MCF 10A (cell line): Measurements from ENCODE around the gene LRRFIP1. TPM values are rescaled to one million over a fixed set of nuclear protein-coding genes. Genes with fewer than 3 reads are reported as not detected.

Experiments
- BruUV-seq: library from RNA; stranded (reverse); fragments of 400-500 nt; replicated peaks from 2 replicates; lab custom pipeline; 2021; lab: Mats Ljungman, UMichigan
- CTCF ChIA-PET: fragments of 300-600 bp; sonication (Branson Sonifier 250); formaldehyde crosslinking; extraction: SDS; loops from one replicate; lab custom pipeline; 2021; ENCODE audit warnings: antibody characterized with exemption, inconsistent platforms; lab: Yijun Ruan, JAX
- POLR2A ChIA-PET: fragments of 300-600, 350-650 bp; sonication (Branson Sonifier 250); formaldehyde crosslinking; extraction: SDS; loops from one replicate; lab custom pipeline; 2020; ENCODE audit warnings: antibody characterized with exemption, inconsistent platforms; lab: Yijun Ruan, JAX
- DNase-seq: peaks from one replicate; pipeline ENCODE4 v3.0.0-alpha.2; 2018; ENCODE audit not compliant: unreplicated experiment
- H3K27ac Mint-ChIP-seq: one replicate; pipeline ENCODE4 v1.8.0; 2022; ENCODE audit warnings: mild to moderate bottlenecking, low read depth, mixed read lengths; ENCODE audit not compliant: unreplicated experiment
- H3K27me3 Mint-ChIP-seq: one replicate; pipeline ENCODE4 v1.8.0; 2022; ENCODE audit warnings: mixed read lengths; ENCODE audit not compliant: insufficient read depth, unreplicated experiment
- H3K36me3 Mint-ChIP-seq: one replicate; pipeline ENCODE4 v1.8.0; 2022; ENCODE audit warnings: mild to moderate bottlenecking, moderate library complexity, mixed read lengths; ENCODE audit not compliant: insufficient read depth, unreplicated experiment
- H3K4me1 Mint-ChIP-seq: one replicate; pipeline ENCODE4 v1.8.0; 2022; ENCODE audit warnings: mixed read lengths; ENCODE audit not compliant: insufficient read depth, unreplicated experiment
- H3K4me3 Mint-ChIP-seq: one replicate; pipeline ENCODE4 v1.8.0; 2022; ENCODE audit warnings: mild to moderate bottlenecking, moderate library complexity, mixed read lengths; ENCODE audit not compliant: unreplicated experiment
- H3K9me3 Mint-ChIP-seq: one replicate; pipeline ENCODE4 v1.8.0; 2022; ENCODE audit warnings: mixed read lengths; ENCODE audit not compliant: unreplicated experiment
- intact Hi-C: fragments of 100-400 bp; cut with micrococcal nuclease; formaldehyde crosslinking; loops from 2 replicates; pipeline ENCODE4 v1.14.1; 2022
- total RNA-seq: library from RNA; stranded (reverse); gene quantifications from 2 replicates; pipeline ENCODE4 v1.2.3, GENCODE V29; 2022
- TF ChIP-seq, protein P1 (sequence below): fragments of 200-600 bp; IDR thresholded peaks from one replicate; pipeline ENCODE4 v1.8.0; 2022; ENCODE audit warnings: antibody characterized with exemption, mild to moderate bottlenecking; ENCODE audit not compliant: unreplicated experiment

LRRFIP1 gene
- total RNA-seq, 1 experiment from 2014 or later: 197 TPM

GRCh38 chr2:237616373-237616733, 11.0 kb upstream of the LRRFIP1 start:
- TF ChIP-seq, protein P1, sequence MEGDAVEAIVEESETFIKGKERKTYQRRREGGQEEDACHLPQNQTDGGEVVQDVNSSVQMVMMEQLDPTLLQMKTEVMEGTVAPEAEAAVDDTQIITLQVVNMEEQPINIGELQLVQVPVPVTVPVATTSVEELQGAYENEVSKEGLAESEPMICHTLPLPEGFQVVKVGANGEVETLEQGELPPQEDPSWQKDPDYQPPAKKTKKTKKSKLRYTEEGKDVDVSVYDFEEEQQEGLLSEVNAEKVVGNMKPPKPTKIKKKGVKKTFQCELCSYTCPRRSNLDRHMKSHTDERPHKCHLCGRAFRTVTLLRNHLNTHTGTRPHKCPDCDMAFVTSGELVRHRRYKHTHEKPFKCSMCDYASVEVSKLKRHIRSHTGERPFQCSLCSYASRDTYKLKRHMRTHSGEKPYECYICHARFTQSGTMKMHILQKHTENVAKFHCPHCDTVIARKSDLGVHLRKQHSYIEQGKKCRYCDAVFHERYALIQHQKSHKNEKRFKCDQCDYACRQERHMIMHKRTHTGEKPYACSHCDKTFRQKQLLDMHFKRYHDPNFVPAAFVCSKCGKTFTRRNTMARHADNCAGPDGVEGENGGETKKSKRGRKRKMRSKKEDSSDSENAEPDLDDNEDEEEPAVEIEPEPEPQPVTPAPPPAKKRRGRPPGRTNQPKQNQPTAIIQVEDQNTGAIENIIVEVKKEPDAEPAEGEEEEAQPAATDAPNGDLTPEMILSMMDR: no peak
- DNase-seq: no peak
- no peaks in the 10 kb centered on the region for H3K36me3 Mint-ChIP-seq
- H3K4me1 Mint-ChIP-seq: peaks cover 6% of the 10 kb centered on the region
- POLR2A ChIA-PET: interaction anchor here (0.9 kb wide), 1 partner anchor 46 kb away, joined by 4 read pairs; no protein-coding TSS in a partner anchor
- H3K27me3 Mint-ChIP-seq: no peaks in the 10 kb centered on the region
- CTCF ChIA-PET: no interaction called here
- H3K4me3 Mint-ChIP-seq: no peak overlapping the region
- intact Hi-C loops: no loop called here
- no TSS peak for BruUV-seq
- H3K9me3 Mint-ChIP-seq: no peaks in the 10 kb centered on the region
- H3K27ac Mint-ChIP-seq: no peak overlapping the region

DNA sequence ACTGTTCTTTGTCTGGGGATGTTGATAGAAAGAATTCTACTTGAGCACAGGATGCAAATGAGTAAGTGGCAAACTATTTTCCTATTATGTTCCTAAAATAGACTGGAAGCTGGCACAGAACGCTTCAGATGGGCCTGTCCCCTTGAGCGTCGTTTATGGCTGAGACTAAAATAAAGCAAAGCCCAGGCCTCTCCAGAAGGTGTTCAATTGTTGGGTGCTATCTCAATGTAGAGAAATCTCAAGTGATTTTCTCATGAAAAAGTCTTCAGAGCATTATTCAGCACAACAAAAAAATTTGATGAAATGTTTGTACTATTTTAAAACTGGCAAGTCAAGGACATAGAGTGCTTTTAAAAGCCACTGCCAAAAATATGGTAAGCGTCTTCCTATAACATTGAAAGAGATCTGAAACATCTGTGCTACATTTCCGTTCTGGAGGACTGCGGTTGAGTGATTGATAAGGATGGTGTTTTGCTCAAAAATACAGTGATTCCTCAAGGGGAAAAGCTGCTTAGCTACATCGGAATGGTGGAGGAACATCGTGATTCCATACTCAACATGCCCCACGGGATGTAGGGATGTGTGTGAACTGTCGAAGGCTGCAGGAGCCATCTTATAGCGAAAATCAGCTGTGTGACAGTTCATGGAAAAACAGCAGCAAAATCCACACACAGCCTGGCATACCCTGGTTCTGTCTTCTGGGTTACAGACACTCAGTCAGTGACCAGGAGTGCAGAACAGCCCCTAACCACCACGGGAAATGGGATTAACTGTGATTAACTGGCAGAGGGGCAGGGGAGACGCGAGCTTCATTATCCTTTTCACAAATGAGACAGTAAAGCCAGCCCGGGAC, 10.4 kb upstream of the LRRFIP1 start:
- Mint-ChIP-seq H3K4me3 (no peak overlapping the region), H3K27ac (no peak overlapping the region), H3K36me3 (no peaks in the 10 kb centered on the region), H3K9me3 (no peaks in the 10 kb centered on the region), H3K4me1 (peaks cover 6% of the 10 kb centered on the region), H3K27me3 (no peaks in the 10 kb centered on the region)
- intact Hi-C loops: no loop called here
- ChIA-PET CTCF (interaction anchor here (0.6 to 0.7 kb wide), 2 partner anchors 28 to 546 kb away, joined by 3 read pairs; no protein-coding TSS in a partner anchor), POLR2A (interaction anchor here (0.9 kb wide), 1 partner anchor 45 kb away, joined by 4 read pairs; no protein-coding TSS in a partner anchor)
- TF ChIP-seq, protein P1: no peak
- no TSS peak for BruUV-seq
- no peak for DNase-seq

DNA sequence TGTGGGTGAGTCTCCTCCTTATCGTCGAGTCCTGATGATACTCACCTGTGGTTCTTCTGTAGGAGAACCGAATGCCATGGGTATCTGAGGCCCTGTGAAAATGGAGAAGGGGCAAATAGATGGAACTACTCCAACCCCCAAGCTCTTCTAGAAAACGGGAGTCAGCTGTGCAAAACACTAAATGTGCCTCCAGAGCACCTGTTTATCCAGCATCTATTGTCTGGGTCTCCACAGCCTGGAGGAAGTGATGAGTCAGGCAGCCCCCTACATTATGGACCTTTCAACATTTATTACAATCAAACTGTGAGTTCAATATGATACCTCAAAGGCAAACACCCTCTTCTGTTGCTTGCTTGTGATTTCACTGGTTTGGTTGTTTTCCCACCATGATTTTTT, 9.8 kb upstream of the LRRFIP1 start:
- Mint-ChIP-seq H3K27me3 (no peaks in the 10 kb centered on the region), H3K27ac (no peak overlapping the region)

DNA sequence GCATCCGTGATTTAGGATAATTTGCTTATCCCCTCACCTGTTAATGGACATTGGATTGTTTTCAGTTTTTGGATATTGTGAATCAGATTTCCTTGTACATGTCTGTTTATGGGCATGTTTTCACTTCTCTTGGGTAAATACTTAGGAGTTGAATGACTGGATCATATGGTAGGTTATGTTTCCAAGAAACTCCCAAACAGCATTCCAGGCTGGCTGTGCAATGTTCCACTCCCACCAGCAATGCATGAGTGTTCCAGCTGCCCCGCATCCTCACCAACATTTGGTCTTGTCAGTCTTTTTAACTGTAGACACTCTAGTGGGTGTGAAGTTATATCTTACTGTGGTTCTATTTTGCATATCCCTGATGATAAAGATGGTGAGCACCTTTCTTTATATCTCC, 8.9 kb upstream of the LRRFIP1 start:
- TF ChIP-seq, protein P1: no peak
- H3K9me3 Mint-ChIP-seq: no peaks in the 10 kb centered on the region
- peaks cover 1% of the 10 kb centered on the region for H3K27me3 Mint-ChIP-seq
- no peak overlapping the region for H3K4me3 Mint-ChIP-seq
- POLR2A ChIA-PET: no interaction called here
- no peaks in the 10 kb centered on the region for H3K36me3 Mint-ChIP-seq
- H3K4me1 Mint-ChIP-seq: peaks cover 6% of the 10 kb centered on the region
- DNase-seq: no peak
- BruUV-seq: no TSS peak
- intact Hi-C loops: no loop called here
- H3K27ac Mint-ChIP-seq: no peak overlapping the region
- CTCF ChIA-PET: no interaction called here

More for the DNA sequence above, 9.8 kb upstream of the LRRFIP1 start:
- H3K4me1 Mint-ChIP-seq: peaks cover 6% of the 10 kb centered on the region
- DNase-seq: no peak
- CTCF ChIA-PET: interaction anchor here (0.6 to 0.7 kb wide), 2 partner anchors 29 to 546 kb away, joined by 3 read pairs; no protein-coding TSS in a partner anchor
- intact Hi-C loops: no loop called here
- no peaks in the 10 kb centered on the region for H3K9me3 Mint-ChIP-seq
- POLR2A ChIA-PET: no interaction called here
- H3K4me3 Mint-ChIP-seq: no peak overlapping the region
- TF ChIP-seq, protein P1: no peak
- BruUV-seq: no TSS peak
- H3K36me3 Mint-ChIP-seq: no peaks in the 10 kb centered on the region
